Neuronal stem cell (in vitro differentiated cells): ENCODE results near the gene IGFBP3.

Experiments used
- DNase-seq: peaks from one replicate; pipeline ENCODE4 v3.0.0-alpha.2; 2013; ENCODE audit warnings: low spot score
- H2AFZ ChIP-seq: one replicate; pipeline ENCODE4 v1.6.1; 2013; ENCODE audit warnings: mild to moderate bottlenecking, low read length, inconsistent platforms
- H2AK5ac ChIP-seq: 2 replicates; pipeline ENCODE4 v1.6.1; 2013; ENCODE audit warnings: low read depth, mild to moderate bottlenecking, inconsistent platforms, low read length, moderate library complexity, mixed read lengths
- H2BK120ac ChIP-seq: 2 replicates; pipeline ENCODE4 v1.6.1; 2013; ENCODE audit warnings: low read depth, mild to moderate bottlenecking, inconsistent platforms, low read length, moderate library complexity, mixed read lengths
- H2BK12ac ChIP-seq: one replicate; pipeline ENCODE4 v1.6.1; 2013; ENCODE audit warnings: low read length, inconsistent platforms
- H2BK15ac ChIP-seq: 2 replicates; pipeline ENCODE4 v1.6.1; 2013; ENCODE audit warnings: mild to moderate bottlenecking, low read length, inconsistent platforms, mixed read lengths
- H2BK5ac ChIP-seq: one replicate; pipeline ENCODE4 v1.6.1; 2013; ENCODE audit warnings: inconsistent platforms, mild to moderate bottlenecking, low read length, moderate library complexity
- H3K14ac ChIP-seq: one replicate; pipeline ENCODE4 v1.6.1; 2013; ENCODE audit warnings: low read length, inconsistent platforms
- H3K18ac ChIP-seq: 2 replicates; pipeline ENCODE4 v1.6.1; 2013; ENCODE audit warnings: low read length, inconsistent platforms
- H3K23ac ChIP-seq: 2 replicates; pipeline ENCODE4 v1.6.1; 2013; ENCODE audit warnings: low read depth, mild to moderate bottlenecking, mixed read lengths, low read length, inconsistent platforms; ENCODE audit not compliant: poor library complexity
- H3K27ac ChIP-seq: replicated peaks from 3 replicates; pipeline ENCODE4 v1.5.1; 2013; ENCODE audit warnings: low read length, inconsistent platforms
- H3K27me3 ChIP-seq, 3 experiments: 2 replicates each; pipeline ENCODE4 v1.6.1; 2013; ENCODE audit warnings: low read length in 3 of 3, mild to moderate bottlenecking in 2 of 3, inconsistent platforms in 1 of 3, low read depth in 1 of 3, mixed read lengths in 1 of 3, moderate library complexity in 1 of 3; ENCODE audit not compliant: control insufficient read depth in 3 of 3, insufficient read depth in 3 of 3
- H3K36me3 ChIP-seq, 2 donors: replicated peaks in 1 of 2; 2 replicates each; pipeline ENCODE4 v1.6.1; 2013; ENCODE audit warnings: low read length in 2 of 2; ENCODE audit not compliant: control insufficient read depth in 2 of 2, insufficient read depth in 2 of 2
- H3K4ac ChIP-seq: 2 replicates; pipeline ENCODE4 v1.6.1; 2013; ENCODE audit warnings: inconsistent platforms, mild to moderate bottlenecking, low read length, moderate library complexity
- H3K4me1 ChIP-seq, 2 donors: 1 replicate in 1 of 2; 2 replicates in 1 of 2; pipeline ENCODE4 v1.6.1; 2013; ENCODE audit warnings: low read length in 2 of 2, low read depth in 1 of 2; ENCODE audit not compliant: control insufficient read depth in 2 of 2, insufficient read depth in 1 of 2
- H3K4me2 ChIP-seq: one replicate; pipeline ENCODE4 v1.6.1; 2013; ENCODE audit warnings: mild to moderate bottlenecking, low read length, inconsistent platforms; ENCODE audit not compliant: insufficient read depth, poor library complexity, severe bottlenecking
- H3K4me3 ChIP-seq, 2 donors: 2 replicates each; pipeline ENCODE4 v1.5.1; 2013; ENCODE audit warnings: low read length in 2 of 2, mild to moderate bottlenecking in 2 of 2, inconsistent platforms in 1 of 2, moderate library complexity in 1 of 2
- H3K79me1 ChIP-seq: one replicate; pipeline ENCODE4 v1.6.1; 2013; ENCODE audit warnings: low read depth, mild to moderate bottlenecking, inconsistent platforms, low read length, moderate library complexity
- H3K9ac ChIP-seq: one replicate; pipeline ENCODE4 v1.6.1; 2013; ENCODE audit warnings: mild to moderate bottlenecking, low read depth, low read length, inconsistent platforms; ENCODE audit not compliant: poor library complexity
- H3K9me3 ChIP-seq, 2 donors: replicated peaks in 1 of 2; 2 replicates each; pipeline versions ENCODE3 to v1.6.1; 2013; ENCODE audit warnings: low read length in 2 of 2, mild to moderate bottlenecking in 2 of 2, inconsistent platforms in 1 of 2, low read depth in 1 of 2, mixed read lengths in 1 of 2, moderate library complexity in 1 of 2; ENCODE audit not compliant: control insufficient read depth in 2 of 2, insufficient read depth in 1 of 2
- H4K8ac ChIP-seq: one replicate; pipeline ENCODE4 v1.6.1; 2013; ENCODE audit warnings: low read depth, mild to moderate bottlenecking, inconsistent platforms, low read length, moderate library complexity
- H4K91ac ChIP-seq: one replicate; pipeline ENCODE4 v1.6.1; 2013; ENCODE audit warnings: low read length, low read depth, mild to moderate bottlenecking, inconsistent platforms; ENCODE audit not compliant: poor library complexity
- WGBS, 2 donors: extraction: QIAGEN DNeasy Blood & Tissue Kit; methylation state at CpG; one replicate each; pipeline ENCODE4 v1.1.7; 2013; ENCODE audit warnings: missing lambda C conversion rate in 2 of 2, mixed read lengths in 1 of 2; ENCODE audit not compliant: insufficient read length in 2 of 2, insufficient replicate concordance in 1 of 2; ENCODE audit errors: extremely low coverage in 2 of 2; 5-methylcytosine and 5-hydroxymethylcytosine counted together

Gene IGFBP3

GRCh38 chr7:45914911-45915310 is 6.2 kb downstream of the IGFBP3 start:
- no peak overlapping the region for H4K8ac ChIP-seq
- H2AK5ac ChIP-seq: no peak overlapping the region
- H2AFZ ChIP-seq: no peak overlapping the region
- no peak overlapping the region for H2BK120ac ChIP-seq
- H3K14ac ChIP-seq: no peak overlapping the region
- H3K18ac ChIP-seq: no peak overlapping the region
- no peak overlapping the region for H4K91ac ChIP-seq
- H3K4me2 ChIP-seq: no peak overlapping the region
- H3K4me3 ChIP-seq: no peak overlapping the region
- no peak overlapping the region for H2BK5ac ChIP-seq
- no peaks in the 10 kb centered on the region for H3K79me1 ChIP-seq
- no peak for DNase-seq
- H3K27ac ChIP-seq: no peak overlapping the region
- no peak overlapping the region for H3K23ac ChIP-seq
- no peak overlapping the region for H2BK12ac ChIP-seq
- no peak overlapping the region for H2BK15ac ChIP-seq
- WGBS, 2 donors: no CpG with 5 or more reads among the region's 12 CpGs
- H3K4ac ChIP-seq: no peak overlapping the region
- no peaks in the 10 kb centered on the region for H3K9me3 ChIP-seq
- no peak overlapping the region for H3K9ac ChIP-seq
- H3K36me3 ChIP-seq: peaks cover 31 to 49% of the 10 kb centered on the region in 2 donors
- peaks cover 0 to 16% (median 2%) of the 10 kb centered on the region in 3 experiments for H3K27me3 ChIP-seq
- H3K4me1 ChIP-seq: peaks cover 0 to 10% of the 10 kb centered on the region in 2 donors

GRCh38 chr7:45912972-45913371 is 8.1 kb downstream of the IGFBP3 start:
- WGBS, 2 donors: no CpG with 5 or more reads among the region's 7 CpGs
- Histone ChIP-seq H3K36me3 (peaks cover 31 to 49% of the 10 kb centered on the region in 2 donors), H3K18ac (no peak overlapping the region)

GRCh38 chr7:45911311-45911710 is 9.8 kb downstream of the IGFBP3 start:
- Histone ChIP-seq H4K91ac (no peak overlapping the region), H3K23ac (no peak overlapping the region), H2AFZ (no peak overlapping the region), H3K9me3 (no peaks in the 10 kb centered on the region), H3K18ac (no peak overlapping the region), H3K36me3 (peaks cover 25 to 40% of the 10 kb centered on the region in 2 donors), H3K4ac (no peak overlapping the region), H3K9ac (no peak overlapping the region), H4K8ac (no peak overlapping the region), H3K4me3 (no peak overlapping the region), H2BK5ac (no peak overlapping the region), H2BK12ac (no peak overlapping the region), H2BK15ac (no peak overlapping the region), H3K27me3 (no peaks in the 10 kb centered on the region), H3K4me1 (no peaks in the 10 kb centered on the region), H3K14ac (no peak overlapping the region), H2AK5ac (no peak overlapping the region), H3K79me1 (no peaks in the 10 kb centered on the region), H2BK120ac (no peak overlapping the region), H3K4me2 (no peak overlapping the region), H3K27ac (no peak overlapping the region)
- no CpG with 5 or more reads among the region's 9 CpGs for WGBS, 2 donors
- no peak for DNase-seq

More at GRCh38 chr7:45912972-45913371, 8.1 kb downstream of the IGFBP3 start:
- no peaks in the 10 kb centered on the region for H3K9me3 ChIP-seq
- H3K23ac ChIP-seq: no peak overlapping the region
- peaks cover 0 to 3% of the 10 kb centered on the region in 2 donors for H3K4me1 ChIP-seq
- no peak overlapping the region for H2BK15ac ChIP-seq
- H4K91ac ChIP-seq: no peak overlapping the region
- H3K4me3 ChIP-seq: no peak overlapping the region
- no peak overlapping the region for H2BK120ac ChIP-seq
- DNase-seq: no peak
- H2AK5ac ChIP-seq: no peak overlapping the region
- no peak overlapping the region for H3K14ac ChIP-seq
- H3K27ac ChIP-seq: no peak overlapping the region
- H4K8ac ChIP-seq: no peak overlapping the region
- no peak overlapping the region for H2AFZ ChIP-seq
- no peak overlapping the region for H2BK5ac ChIP-seq
- H3K4ac ChIP-seq: no peak overlapping the region
- H3K9ac ChIP-seq: no peak overlapping the region
- H2BK12ac ChIP-seq: no peak overlapping the region
- H3K27me3 ChIP-seq: no peaks in the 10 kb centered on the region
- H3K79me1 ChIP-seq: no peaks in the 10 kb centered on the region
- no peak overlapping the region for H3K4me2 ChIP-seq

GRCh38 chr7:45910855-45911254 is 10.2 kb downstream of the IGFBP3 start:
- H3K4me1 ChIP-seq: no peaks in the 10 kb centered on the region
- H4K8ac ChIP-seq: no peak overlapping the region
- H3K9ac ChIP-seq: no peak overlapping the region
- H3K4ac ChIP-seq: no peak overlapping the region
- peaks cover 21 to 35% of the 10 kb centered on the region in 2 donors for H3K36me3 ChIP-seq
- H3K9me3 ChIP-seq: no peaks in the 10 kb centered on the region
- H2BK15ac ChIP-seq: no peak overlapping the region
- H3K27me3 ChIP-seq: no peaks in the 10 kb centered on the region
- H3K4me2 ChIP-seq: no peak overlapping the region
- no peaks in the 10 kb centered on the region for H3K79me1 ChIP-seq
- H3K4me3 ChIP-seq: no peak overlapping the region
- H4K91ac ChIP-seq: no peak overlapping the region
- no peak overlapping the region for H2BK5ac ChIP-seq
- DNase-seq: no peak
- H2AK5ac ChIP-seq: no peak overlapping the region
- H3K18ac ChIP-seq: no peak overlapping the region
- no peak overlapping the region for H3K27ac ChIP-seq
- no peak overlapping the region for H2BK12ac ChIP-seq
- H2AFZ ChIP-seq: no peak overlapping the region
- H3K14ac ChIP-seq: no peak overlapping the region
- H3K23ac ChIP-seq: no peak overlapping the region
- no peak overlapping the region for H2BK120ac ChIP-seq
- WGBS, 2 donors: no CpG with 5 or more reads among the region's 3 CpGs
